Subcutaneous abdominal adipose tissue (tissue), 5 donors: ENCODE data around the gene DCUN1D4.
"Not testable (repeated sequence)": the region's sequence is repeated elsewhere in the genome, so short reads cannot be mapped to it uniquely, and the experiment has no call there.

Source experiments
- H3K27ac ChIP-seq: one replicate; pipeline ENCODE4 v1.7.0; 2013; ENCODE audit warnings: low read depth, mild to moderate bottlenecking, inconsistent platforms, low read length, moderate library complexity
- H3K27me3 ChIP-seq, 5 donors: one replicate each; pipeline ENCODE4 v1.7.0; 2013; ENCODE audit warnings: low read length in 5 of 5, inconsistent platforms in 1 of 5; ENCODE audit not compliant: control insufficient read depth in 5 of 5, insufficient read depth in 4 of 5
- H3K36me3 ChIP-seq, 5 donors: one replicate each; pipeline ENCODE4 v1.7.0; 2013; ENCODE audit warnings: low read length in 5 of 5; ENCODE audit not compliant: control insufficient read depth in 5 of 5, insufficient read depth in 5 of 5
- H3K4me1 ChIP-seq, 5 donors: one replicate each; pipeline ENCODE4 v1.7.0; 2013; ENCODE audit warnings: low read length in 5 of 5, mild to moderate bottlenecking in 3 of 5, moderate library complexity in 1 of 5; ENCODE audit not compliant: control insufficient read depth in 5 of 5, insufficient read depth in 5 of 5
- H3K4me3 ChIP-seq, 5 donors: one replicate each; pipeline ENCODE4 v1.7.0; 2013; ENCODE audit warnings: low read length in 5 of 5, low read depth in 1 of 5
- H3K9ac ChIP-seq, 5 donors: one replicate each; pipeline ENCODE4 v1.7.0; 2013; ENCODE audit warnings: low read length in 5 of 5, mild to moderate bottlenecking in 4 of 5, moderate library complexity in 3 of 5
- H3K9me3 ChIP-seq, 5 donors: one replicate each; pipeline ENCODE4 v1.7.0; 2013; ENCODE audit warnings: low read length in 5 of 5; ENCODE audit not compliant: control insufficient read depth in 5 of 5
- donor health status: healthy.
- donor health status: healthy.
- donor health status: healthy.
- donor health status: healthy.
- donor health status: healthy.

Gene DCUN1D4

DNA sequence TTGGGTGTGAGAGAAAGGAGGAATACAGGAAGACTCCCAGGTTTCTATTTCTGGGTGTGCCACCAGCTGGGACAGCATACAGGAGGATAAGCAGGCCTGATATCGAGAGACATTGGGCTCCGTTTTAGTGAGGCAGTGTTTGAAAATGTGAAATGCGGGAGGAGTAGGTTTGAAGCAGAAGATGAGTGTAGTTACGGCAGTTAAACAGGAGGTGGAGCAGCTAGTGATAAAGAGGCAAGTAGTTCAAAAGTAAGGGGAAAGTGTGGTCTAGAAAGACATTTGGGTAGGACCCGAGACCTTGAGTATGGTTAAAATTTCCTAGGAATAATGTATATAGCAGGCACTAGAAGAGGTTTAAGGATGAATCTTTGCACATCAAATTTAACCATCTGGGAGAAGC lies 42.4 kb downstream of the DCUN1D4 start:
- Histone ChIP-seq H3K9me3 (no peaks in the 10 kb centered on the region), H3K36me3 (peaks cover 32 to 62% (median 38%) of the 10 kb centered on the region in 5 donors), H3K9ac (no peak overlapping the region), H3K4me3 (no peak overlapping the region), H3K27me3 (no peaks in the 10 kb centered on the region), H3K27ac (no peak overlapping the region), H3K4me1 (peaks cover 0 to 6% (median 0%) of the 10 kb centered on the region in 5 donors)

DNA sequence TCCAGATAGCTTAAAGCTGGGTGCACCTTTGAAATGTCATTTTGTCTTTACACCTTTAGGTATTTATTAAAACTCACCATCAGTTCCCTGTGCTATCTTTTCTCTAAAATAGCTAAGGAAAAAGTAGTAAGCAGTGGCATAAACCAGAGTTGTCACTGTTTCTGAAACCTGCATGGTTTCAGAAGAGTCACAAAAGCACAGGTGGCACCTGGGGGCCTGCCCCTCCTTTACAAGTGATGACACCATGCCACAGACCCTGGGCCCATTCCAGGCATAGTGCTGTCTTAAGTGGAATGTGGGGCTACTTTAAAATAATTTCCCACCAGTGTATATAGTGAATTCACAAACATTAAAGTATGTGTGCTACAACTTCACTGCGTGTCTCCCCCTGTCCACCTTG lies 47.8 kb downstream of the DCUN1D4 start:
- H3K36me3 ChIP-seq: peaks cover 30 to 58% (median 39%) of the 10 kb centered on the region in 5 donors
- no peaks in the 10 kb centered on the region for H3K27me3 ChIP-seq
- no peak overlapping the region for H3K27ac ChIP-seq
- no peaks in the 10 kb centered on the region for H3K9me3 ChIP-seq
- no peak overlapping the region for H3K4me3 ChIP-seq
- H3K4me1 ChIP-seq: peaks cover 0 to 9% (median 0%) of the 10 kb centered on the region in 5 donors
- H3K9ac ChIP-seq: no peak overlapping the region

- not testable (repeated sequence) for H3K9ac ChIP-seq, H3K27ac ChIP-seq, H3K4me3 ChIP-seq, H3K27me3 ChIP-seq, H3K9me3 ChIP-seq, H3K4me1 ChIP-seq
- H3K36me3 ChIP-seq: peaks cover 20 to 45% (median 28%) of the 10 kb centered on the region in 5 donors
Observed at GRCh38 chr4:51893402-51893801, 50.4 kb downstream of the DCUN1D4 start.

DNA sequence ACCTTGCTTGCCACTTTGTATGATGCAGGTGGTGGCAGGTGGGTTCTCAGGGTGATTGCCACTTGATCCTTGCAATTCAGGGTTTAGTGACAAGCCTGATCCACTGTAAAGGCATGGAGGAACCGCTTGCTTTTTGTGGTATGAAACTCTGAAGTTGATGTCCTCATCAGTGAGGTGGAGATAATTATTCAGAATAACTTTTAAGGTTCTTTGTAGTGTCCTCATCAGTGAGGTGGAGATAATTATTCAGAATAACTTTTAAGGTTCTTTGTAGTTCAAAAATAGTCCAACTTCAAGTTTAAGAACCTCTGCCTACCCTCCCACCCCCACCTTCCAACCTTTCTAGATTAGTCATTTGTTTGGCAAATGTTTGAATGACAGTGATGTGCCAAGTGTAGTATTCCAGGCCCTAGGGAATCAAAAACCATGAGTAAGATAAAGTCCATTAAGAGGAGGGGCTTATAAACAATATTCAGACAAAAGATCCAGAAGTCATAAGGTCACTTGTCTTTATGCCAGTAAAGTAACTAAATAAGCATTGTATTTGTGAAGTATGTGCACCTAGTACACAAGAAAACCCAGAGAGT lies 51.2 kb downstream of the DCUN1D4 start:
- Histone ChIP-seq H3K27me3 (no peaks in the 10 kb centered on the region), H3K4me1 (peaks cover 0 to 9% (median 0%) of the 10 kb centered on the region in 5 donors), H3K27ac (no peak overlapping the region), H3K9me3 (no peaks in the 10 kb centered on the region), H3K4me3 (no peak overlapping the region), H3K9ac (no peak overlapping the region), H3K36me3 (peaks cover 20 to 41% (median 27%) of the 10 kb centered on the region in 5 donors)

GRCh38 chr4:51895158-51895557 lies 52.2 kb downstream of the DCUN1D4 start:
- no peak overlapping the region for H3K27ac ChIP-seq

GRCh38 chr4:51895816-51896408 lies 53.0 kb downstream of the DCUN1D4 start:
- H3K9ac ChIP-seq: no peak overlapping the region
- no peaks in the 10 kb centered on the region for H3K27me3 ChIP-seq

More at GRCh38 chr4:51895158-51895557, 52.2 kb downstream of the DCUN1D4 start:
- H3K36me3 ChIP-seq: peaks cover 18 to 39% (median 28%) of the 10 kb centered on the region in 5 donors
- H3K4me3 ChIP-seq: no peak overlapping the region
- no peak overlapping the region for H3K9ac ChIP-seq
- H3K27me3 ChIP-seq: no peaks in the 10 kb centered on the region
- no peaks in the 10 kb centered on the region for H3K9me3 ChIP-seq
- H3K4me1 ChIP-seq: peaks cover 0 to 5% (median 0%) of the 10 kb centered on the region in 5 donors

DNA sequence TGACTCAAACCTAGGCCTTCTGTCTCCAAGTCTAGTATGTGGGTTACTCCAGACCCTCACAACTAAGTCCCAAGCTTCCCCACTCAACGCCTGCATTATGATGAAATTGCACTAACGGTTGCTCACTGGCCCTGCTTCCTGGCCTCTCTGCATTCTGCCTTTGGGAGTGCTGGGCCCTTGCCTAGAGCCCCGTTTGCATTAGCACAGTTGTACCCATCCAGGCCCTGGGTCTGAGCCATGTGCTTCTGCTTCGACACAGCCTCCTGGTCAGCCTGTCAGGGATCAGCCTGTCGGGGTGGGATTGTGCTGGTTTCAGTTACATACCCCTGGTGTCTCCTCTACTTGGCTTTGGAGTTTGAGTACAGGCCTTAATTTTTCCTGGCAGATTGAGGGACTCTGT lies 58.4 kb downstream of the DCUN1D4 start:
- H3K9ac ChIP-seq: no peak overlapping the region
- H3K36me3 ChIP-seq: peaks cover 16 to 44% (median 37%) of the 10 kb centered on the region in 5 donors
- H3K27ac ChIP-seq: no peak overlapping the region

More at GRCh38 chr4:51895816-51896408, 53.0 kb downstream of the DCUN1D4 start:
- H3K4me3 ChIP-seq: no peak overlapping the region
- H3K4me1 ChIP-seq: no peaks in the 10 kb centered on the region
- H3K9me3 ChIP-seq: no peaks in the 10 kb centered on the region
- no peak overlapping the region for H3K27ac ChIP-seq
- peaks cover 13 to 37% (median 28%) of the 10 kb centered on the region in 5 donors for H3K36me3 ChIP-seq

GRCh38 chr4:51906167-51906958 lies 63.4 kb downstream of the DCUN1D4 start:
- H3K9me3 ChIP-seq: no peaks in the 10 kb centered on the region
- H3K9ac ChIP-seq: no peak overlapping the region
- H3K4me3 ChIP-seq: no peak overlapping the region
- no peak overlapping the region for H3K27ac ChIP-seq
- no peaks in the 10 kb centered on the region for H3K27me3 ChIP-seq
- H3K4me1 ChIP-seq: peaks cover 0 to 9% (median 3%) of the 10 kb centered on the region in 5 donors
- H3K36me3 ChIP-seq: peaks cover 25 to 60% (median 52%) of the 10 kb centered on the region in 5 donors

More for the DNA sequence above, 58.4 kb downstream of the DCUN1D4 start:
- no peaks in the 10 kb centered on the region for H3K9me3 ChIP-seq
- H3K27me3 ChIP-seq: no peaks in the 10 kb centered on the region
- no peak overlapping the region for H3K4me3 ChIP-seq
- peaks cover 0 to 2% (median 0%) of the 10 kb centered on the region in 5 donors for H3K4me1 ChIP-seq

- H3K4me1 ChIP-seq: peaks cover 0 to 9% (median 3%) of the 10 kb centered on the region in 5 donors
- no peak overlapping the region for H3K9ac ChIP-seq
- no peak overlapping the region for H3K4me3 ChIP-seq
- peaks cover 24 to 63% (median 55%) of the 10 kb centered on the region in 5 donors for H3K36me3 ChIP-seq
- H3K27me3 ChIP-seq: no peaks in the 10 kb centered on the region
- H3K9me3 ChIP-seq: no peaks in the 10 kb centered on the region
- H3K27ac ChIP-seq: no peak overlapping the region
Observed at GRCh38 chr4:51907006-51907669, 64.2 kb downstream of the DCUN1D4 start.
